Spinal cord (tissue), 10 donors: ENCODE data around the gene ALOX5. TPM values are rescaled to one million over a fixed set of nuclear protein-coding genes. Genes with fewer than 3 reads are reported as not detected.

Experiments used
- DNase-seq, 6 donors: peaks; one replicate each; pipeline versions ENCODE4 v3.0.0 to v3.0.0-alpha.2; 2013 to 2015; ENCODE audit warnings: low spot score in 6 of 6, low read depth in 4 of 6
- H3K27ac ChIP-seq: one replicate; pipeline ENCODE4 v1.5.1; 2013; ENCODE audit warnings: low read depth, low read length, control low read depth
- H3K27me3 ChIP-seq: one replicate; pipeline ENCODE4 v1.6.1; 2013; ENCODE audit warnings: low read length; ENCODE audit not compliant: control insufficient read depth, insufficient read depth
- H3K36me3 ChIP-seq: one replicate; pipeline ENCODE4 v1.6.1; 2013; ENCODE audit warnings: low read length; ENCODE audit not compliant: control insufficient read depth, insufficient read depth
- H3K4me1 ChIP-seq: one replicate; pipeline ENCODE4 v1.6.1; 2013; ENCODE audit warnings: low read length; ENCODE audit not compliant: control insufficient read depth, insufficient read depth
- H3K4me3 ChIP-seq: one replicate; pipeline ENCODE4 v1.5.1; 2013; ENCODE audit warnings: low read depth, low read length, control low read depth
- H3K9me3 ChIP-seq: one replicate; pipeline ENCODE4 v1.6.1; 2013; ENCODE audit warnings: low read length; ENCODE audit not compliant: control insufficient read depth, insufficient read depth
- WGBS: methylation state at CpG from one replicate; pipeline ENCODE4 v1.1.5; 2013; ENCODE audit warnings: missing lambda C conversion rate; ENCODE audit not compliant: insufficient coverage; 5-methylcytosine and 5-hydroxymethylcytosine counted together
- polyA plus RNA-seq, 2 donors: library from polyadenylated mRNA; unstranded; fragments of 120-200 nt; gene quantifications; one replicate each; pipeline ENCODE4 v1.2.1, GENCODE V29; 2013; ENCODE audit not compliant: insufficient read length in 2 of 2
- total RNA-seq, 2 donors: library from RNA; depleted of rRNA in 1 of 2; stranded (reverse); fragments of 120-200 nt in 1 of 2; fragments of >200 nt in 1 of 2; gene quantifications; one replicate each; pipeline versions ENCODE4 v1.2.3 to v1.2.4, GENCODE V29; 2013 to 2014
- donor health status: healthy.

The ALOX5 gene
- total and polyA plus RNA-seq, 4 donors = 2.1 to 9.3 (median 4.2) TPM

DNA sequence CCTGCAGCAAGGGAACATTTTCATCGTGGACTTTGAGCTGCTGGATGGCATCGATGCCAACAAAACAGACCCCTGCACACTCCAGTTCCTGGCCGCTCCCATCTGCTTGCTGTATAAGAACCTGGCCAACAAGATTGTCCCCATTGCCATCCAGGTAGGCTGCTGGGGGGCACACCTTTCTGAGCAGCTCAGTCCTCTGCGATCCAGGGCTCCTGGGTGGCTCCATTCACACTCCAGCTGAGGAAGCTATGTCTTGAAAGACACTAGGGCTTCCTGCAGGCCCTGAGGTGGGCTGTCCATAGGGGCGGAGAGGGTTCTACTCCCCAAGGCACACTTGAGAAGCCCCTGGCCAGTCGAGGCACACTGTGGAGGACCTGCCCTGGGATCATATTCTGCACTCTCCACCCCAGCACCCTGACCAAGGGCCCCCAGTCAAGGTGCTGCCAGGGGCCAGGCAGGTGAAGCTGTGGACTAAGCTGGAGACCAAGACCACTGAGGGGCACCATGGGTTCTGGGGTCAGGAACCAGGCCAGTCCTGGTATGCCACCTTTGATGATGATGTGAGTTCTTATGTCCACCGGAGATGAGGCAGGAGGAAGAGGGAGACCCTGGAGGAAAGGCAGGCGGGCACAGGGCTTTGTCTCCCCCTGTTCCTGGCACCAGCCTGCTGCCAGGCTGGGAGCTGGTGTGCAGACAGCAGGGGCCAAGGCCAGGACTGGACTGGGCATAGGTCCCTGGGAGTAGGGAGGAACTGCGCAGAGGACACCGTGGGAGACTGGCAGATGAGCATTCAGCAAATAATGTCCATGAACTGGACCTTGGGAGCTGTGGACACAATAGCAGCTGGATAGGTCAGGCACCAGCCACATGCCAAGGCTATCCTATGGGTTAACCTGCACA, 54.8 kb downstream of the ALOX5 start:
- peaks cover 19% of the 10 kb centered on the region for H3K4me1 ChIP-seq
- 87% methylated on average over 10 of the region's 10 CpGs for WGBS

DNA sequence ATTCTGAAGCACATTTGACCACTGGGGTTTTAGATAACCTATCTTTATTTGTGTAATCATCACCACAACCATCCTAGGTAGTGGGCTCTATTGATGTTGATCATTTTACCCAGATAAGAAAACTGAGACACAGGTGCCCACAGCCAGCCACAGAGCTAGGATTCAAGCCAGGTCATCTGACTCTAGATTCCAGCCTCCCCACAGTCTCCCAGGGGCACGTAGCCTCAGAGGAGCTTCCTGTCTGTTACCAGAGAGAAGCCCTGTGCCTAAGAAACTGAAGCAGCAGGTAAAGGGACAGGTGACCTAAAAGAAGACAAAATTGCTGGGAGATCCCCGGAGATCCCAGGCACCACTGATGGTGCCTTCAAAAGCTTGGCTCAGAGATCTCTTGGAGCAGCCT, 55.8 kb downstream of the ALOX5 start:
- Histone ChIP-seq H3K4me3 (no peak overlapping the region), H3K27ac (no peak overlapping the region), H3K9me3 (no peaks in the 10 kb centered on the region), H3K4me1 (peaks cover 19% of the 10 kb centered on the region), H3K36me3 (no peaks in the 10 kb centered on the region), H3K27me3 (peaks cover 8% of the 10 kb centered on the region)
- 88% methylated on average over 1 of the region's 2 CpGs for WGBS
- no peak for DNase-seq

More for the DNA sequence above, 54.8 kb downstream of the ALOX5 start:
- Histone ChIP-seq H3K36me3 (no peaks in the 10 kb centered on the region), H3K9me3 (no peaks in the 10 kb centered on the region), H3K4me3 (no peak overlapping the region), H3K27ac (no peak overlapping the region), H3K27me3 (peaks cover 8% of the 10 kb centered on the region)
- no peak for DNase-seq

DNA sequence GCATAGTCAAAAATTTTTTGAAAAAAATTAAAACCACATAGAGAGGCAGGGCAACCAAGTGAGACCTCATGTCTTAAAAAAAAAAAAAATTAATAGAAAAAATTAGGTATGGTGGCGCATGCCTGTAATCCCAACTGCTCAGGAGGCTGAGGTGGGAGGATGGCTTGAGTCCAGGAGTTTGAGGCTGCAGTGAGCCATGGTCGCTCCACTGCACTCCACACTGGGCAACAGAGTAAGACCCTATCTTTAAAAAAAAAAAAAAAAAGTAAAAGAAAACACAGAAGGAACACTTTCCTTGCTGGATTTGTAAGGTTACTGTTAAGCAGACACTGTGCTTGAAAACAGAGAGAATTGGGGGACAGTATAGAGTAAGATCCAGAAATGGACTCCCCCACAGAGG, 58.1 kb downstream of the ALOX5 start:
- no CpG with 5 or more reads among the region's 2 CpGs for WGBS
- Histone ChIP-seq H3K36me3 (no peaks in the 10 kb centered on the region), H3K4me3 (no peak overlapping the region), H3K27me3 (peaks cover 6% of the 10 kb centered on the region), H3K9me3 (peaks cover 3% of the 10 kb centered on the region), H3K4me1 (peaks cover 17% of the 10 kb centered on the region), H3K27ac (no peak overlapping the region)
- no peak for DNase-seq

DNA sequence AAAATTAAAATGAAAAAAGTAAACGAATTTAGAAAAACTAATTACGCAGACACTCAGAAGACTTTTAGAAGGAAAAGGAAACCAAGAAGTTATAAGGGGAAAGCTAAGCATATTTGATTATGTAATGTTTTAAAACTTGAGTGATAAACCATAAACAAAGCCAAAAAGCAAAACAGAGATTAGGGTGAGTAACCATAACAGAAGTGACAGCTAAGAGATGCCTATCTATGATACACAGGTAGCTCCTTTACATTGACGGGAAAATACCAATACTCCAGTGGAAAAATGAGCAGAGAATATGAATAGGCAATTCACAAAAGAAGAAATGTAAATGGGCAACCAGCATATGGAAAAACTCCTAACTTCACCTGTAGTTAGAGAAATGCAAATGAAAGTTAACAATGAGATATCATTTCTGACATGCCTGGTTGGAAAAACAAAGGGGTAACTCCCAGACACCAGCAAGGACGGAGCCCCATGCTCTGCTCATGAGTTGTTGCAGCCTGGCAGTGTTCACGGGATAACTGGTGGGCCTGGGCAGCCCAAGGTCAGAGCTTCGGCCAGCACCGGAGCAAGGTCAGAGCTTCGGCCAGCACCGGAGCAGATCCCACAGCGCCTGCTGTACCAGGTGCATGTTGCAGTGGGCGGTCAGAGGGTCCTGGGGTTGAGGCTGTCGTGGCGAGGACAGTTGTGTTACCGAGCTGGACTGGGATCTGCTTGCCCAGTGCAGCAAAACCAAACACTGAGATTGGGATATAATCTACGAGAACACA, 58.9 kb downstream of the ALOX5 start:
- 89% methylated on average over 11 of the region's 15 CpGs for WGBS
- H3K9me3 ChIP-seq = peaks cover 3% of the 10 kb centered on the region
- H3K4me3 ChIP-seq = no peak overlapping the region
- DNase-seq = no peak
- H3K27me3 ChIP-seq = peaks cover 2% of the 10 kb centered on the region
- peaks cover 9% of the 10 kb centered on the region for H3K4me1 ChIP-seq
- H3K27ac ChIP-seq = no peak overlapping the region
- H3K36me3 ChIP-seq = no peaks in the 10 kb centered on the region

DNA sequence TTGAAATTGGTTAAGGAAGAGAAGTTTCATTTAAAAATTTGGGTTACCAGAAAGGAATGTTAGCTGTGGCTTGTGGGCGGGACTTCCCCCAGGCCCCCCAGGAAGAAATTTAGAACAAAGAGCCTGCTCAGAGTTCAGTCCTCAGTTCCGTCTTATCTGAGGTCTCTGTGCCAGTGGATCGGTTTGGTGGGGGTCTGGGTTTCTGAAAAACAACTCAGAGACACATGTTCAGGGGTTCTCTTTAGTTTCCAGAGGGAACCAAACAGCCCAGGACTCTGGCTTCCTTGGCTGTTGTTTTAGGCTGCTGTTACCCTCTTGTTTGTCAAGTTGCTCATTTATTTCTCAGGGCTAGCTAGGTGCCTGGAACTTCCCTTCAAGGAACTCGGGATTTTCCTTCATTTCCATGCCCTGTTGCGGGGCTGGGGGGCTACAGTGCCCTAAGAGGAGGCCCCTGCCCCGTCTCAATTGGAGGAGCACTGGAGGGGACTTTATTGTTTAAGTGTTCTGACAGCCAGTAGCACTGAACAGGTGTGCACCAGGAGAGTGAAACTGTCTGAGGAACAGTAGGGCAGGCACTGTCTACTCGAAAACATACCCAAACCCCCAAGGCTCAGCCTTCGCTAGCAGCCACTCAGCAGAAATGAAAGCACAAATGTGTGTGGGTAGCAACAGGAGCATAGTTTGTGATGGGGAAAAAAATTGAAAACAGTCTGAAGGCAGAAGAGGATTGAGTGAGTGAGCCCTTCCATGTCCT, 59.9 kb downstream of the ALOX5 start:
- H3K27me3 ChIP-seq = no peaks in the 10 kb centered on the region
- no peaks in the 10 kb centered on the region for H3K36me3 ChIP-seq
- peaks cover under 1% of the 10 kb centered on the region for H3K4me1 ChIP-seq
- DNase-seq = no peak
- H3K9me3 ChIP-seq = peaks cover 3% of the 10 kb centered on the region
- H3K27ac ChIP-seq = no peak overlapping the region
- WGBS = 74% methylated on average over 6 of the region's 8 CpGs
- no peak overlapping the region for H3K4me3 ChIP-seq

DNA sequence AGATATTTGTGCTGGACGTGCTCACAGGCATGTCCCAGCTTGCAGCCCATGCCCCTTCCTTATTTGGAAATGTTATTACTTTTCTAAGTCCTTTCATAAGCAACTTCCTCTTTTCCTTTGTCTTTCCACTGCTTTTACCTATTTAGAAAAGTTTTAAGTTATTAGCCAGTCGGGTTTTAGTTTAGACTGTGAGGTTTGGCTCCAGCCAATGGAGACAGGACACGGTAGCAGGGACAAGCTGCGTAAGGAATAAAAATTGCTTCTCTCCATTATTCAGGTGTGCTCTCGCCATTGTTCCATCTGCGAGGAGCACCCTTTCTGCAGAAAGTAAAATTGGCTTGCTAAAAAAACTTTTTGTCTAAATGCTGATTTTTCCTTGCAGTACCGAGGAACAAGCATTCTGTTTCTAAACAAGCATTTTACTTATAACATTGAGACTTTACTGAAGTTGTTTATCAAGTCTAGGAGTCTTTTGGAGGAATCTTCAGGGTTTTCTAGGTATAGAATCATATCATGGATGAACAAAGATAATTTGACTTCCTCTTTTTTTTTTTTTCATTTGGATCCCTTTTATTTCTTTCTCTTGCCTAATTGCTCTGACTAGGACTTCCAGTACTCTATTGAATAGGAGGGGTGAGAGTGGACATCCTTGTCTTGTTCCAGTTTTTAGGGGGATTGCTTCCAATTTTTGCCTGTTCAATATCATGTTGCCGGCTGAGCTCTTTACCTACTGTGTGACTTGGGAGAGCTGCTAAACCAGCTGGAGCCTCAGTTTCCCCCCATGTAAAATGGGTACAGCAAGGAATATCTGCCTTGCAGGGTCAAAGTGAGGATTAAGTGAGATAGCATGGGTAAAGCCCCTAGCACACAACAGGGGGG, 63.8 kb downstream of the ALOX5 start:
- Histone ChIP-seq H3K27me3 (no peaks in the 10 kb centered on the region), H3K9me3 (peaks cover 3% of the 10 kb centered on the region), H3K4me1 (no peaks in the 10 kb centered on the region), H3K27ac (no peak overlapping the region), H3K4me3 (no peak overlapping the region), H3K36me3 (peaks cover 2% of the 10 kb centered on the region)
- no peak for DNase-seq
- WGBS = 81% methylated on average over 3 of the region's 8 CpGs

DNA sequence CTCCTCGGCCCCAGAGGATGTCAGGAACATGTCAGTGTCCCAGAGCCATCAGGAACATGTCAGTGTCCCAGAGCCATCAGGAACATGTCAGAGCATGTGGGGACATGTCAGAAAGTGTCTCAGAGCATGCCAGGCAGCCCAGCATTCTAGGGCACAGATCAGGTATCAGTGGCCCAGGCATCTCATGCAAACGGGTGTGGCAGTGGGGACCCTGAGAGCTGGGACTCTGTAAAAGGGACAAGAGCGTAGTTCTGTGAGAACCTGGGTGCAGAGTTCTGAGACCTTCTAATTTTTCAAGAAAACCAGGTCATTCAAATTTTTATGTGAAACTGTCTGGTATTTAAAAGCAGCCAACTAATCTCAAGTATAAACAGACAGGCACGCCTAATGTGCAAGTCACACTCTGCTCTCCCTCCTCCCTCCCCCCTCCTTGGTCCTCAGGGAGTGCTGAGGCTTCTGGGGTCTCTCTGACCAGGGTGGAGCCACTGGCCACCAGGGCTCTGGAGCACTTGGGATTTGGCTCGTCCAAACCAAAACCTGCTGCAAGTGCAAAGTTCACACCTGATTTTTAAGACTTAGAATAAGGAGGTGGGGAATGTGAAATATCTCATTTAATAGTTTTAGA, 64.6 kb downstream of the ALOX5 start:
- H3K4me3 ChIP-seq = no peak overlapping the region
- H3K4me1 ChIP-seq = no peaks in the 10 kb centered on the region
- peaks cover 9% of the 10 kb centered on the region for H3K36me3 ChIP-seq
- DNase-seq = no peak
- H3K27ac ChIP-seq = no peak overlapping the region
- H3K9me3 ChIP-seq = peaks cover 3% of the 10 kb centered on the region
- H3K27me3 ChIP-seq = no peaks in the 10 kb centered on the region
- WGBS = 77% methylated on average over 3 of the region's 5 CpGs

DNA sequence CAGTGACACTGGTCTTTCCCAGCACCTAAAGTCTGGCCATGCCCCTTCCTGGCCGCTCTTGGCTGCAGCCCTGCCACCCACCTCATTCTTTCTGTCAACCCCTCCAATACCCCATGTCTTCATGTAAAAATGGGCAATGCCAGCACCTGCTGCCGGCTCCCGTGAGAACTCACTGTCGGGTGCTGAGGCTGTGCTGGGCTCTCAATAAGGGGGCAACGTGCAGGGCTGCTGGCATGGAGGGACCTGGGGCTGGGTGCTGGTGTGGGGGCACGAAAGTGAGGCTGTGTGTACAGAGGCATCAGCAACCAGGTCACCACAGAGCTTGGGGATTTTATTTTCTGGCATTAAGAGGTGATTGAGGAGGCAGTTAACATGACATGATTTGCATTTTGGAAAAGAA, 65.3 kb downstream of the ALOX5 start:
- Histone ChIP-seq H3K9me3 (peaks cover 3% of the 10 kb centered on the region), H3K27ac (no peak overlapping the region), H3K4me3 (no peak overlapping the region), H3K36me3 (peaks cover 17% of the 10 kb centered on the region), H3K27me3 (no peaks in the 10 kb centered on the region), H3K4me1 (no peaks in the 10 kb centered on the region)
- DNase-seq = no peak
- 80% methylated on average over 6 of the region's 6 CpGs for WGBS
